Suprapubic skin (tissue), 3 donors: ENCODE data around the gene CCL28.

Experiments used
- POLR2A ChIP-seq, 2 donors: fragments of 450-650 bp; IDR thresholded peaks; one replicate each; pipeline ENCODE4 v1.6.1; 2017; ENCODE audit warnings: antibody characterized with exemption in 2 of 2, mild to moderate bottlenecking in 2 of 2, moderate library complexity in 2 of 2
- TF ChIP-seq, protein P1 (sequence below), 2 donors: fragments of 200-600 bp in 1 of 2; fragments of 450-650 bp in 1 of 2; sonication (generic) in 1 of 2; IDR thresholded peaks; one replicate each; pipeline ENCODE4 v1.5.1; 2016 to 2019; ENCODE audit warnings: antibody characterized with exemption in 2 of 2, mild to moderate bottlenecking in 1 of 2, moderate library complexity in 1 of 2

DNA sequence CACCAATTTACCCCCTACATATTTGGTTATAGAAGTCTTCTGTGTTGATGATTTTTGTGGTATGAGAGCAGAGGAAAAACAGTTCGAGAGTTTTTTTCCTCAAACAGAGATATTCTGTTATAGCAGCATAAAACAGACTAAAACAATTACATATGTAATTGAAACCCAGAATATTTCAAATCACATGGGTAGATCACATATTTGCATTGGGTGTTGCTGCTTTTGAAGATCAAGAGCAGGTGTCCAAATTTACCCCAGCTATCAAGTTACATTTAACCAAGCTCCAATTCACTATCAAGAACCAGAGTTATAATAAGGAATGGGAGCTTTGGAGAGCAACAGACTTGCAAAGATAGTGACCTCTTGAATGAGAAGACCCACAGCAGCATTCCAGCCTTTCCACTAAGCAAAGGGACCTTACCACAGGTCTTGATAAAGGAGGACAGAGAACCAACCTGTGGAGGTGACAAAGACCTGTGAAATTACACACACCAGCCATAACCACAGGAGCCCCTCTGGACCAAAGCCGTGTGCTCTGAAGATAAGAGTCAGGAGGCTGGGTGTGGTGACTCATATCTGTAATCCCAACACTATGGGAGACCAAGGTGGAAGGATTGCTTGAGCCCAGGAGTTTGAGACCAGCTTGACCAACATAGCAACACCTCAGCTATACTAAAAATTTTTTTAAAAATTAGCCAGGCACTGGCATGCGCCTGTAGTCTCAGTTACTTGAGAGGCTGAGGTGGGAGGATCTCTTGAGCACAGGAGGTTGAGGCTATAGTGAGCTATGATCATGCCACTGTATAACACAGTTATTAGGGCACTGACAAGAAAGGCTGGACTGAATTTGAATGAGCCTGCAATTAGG lies 4.0 kb upstream of the CCL28 start:
- TF ChIP-seq, protein P1, sequence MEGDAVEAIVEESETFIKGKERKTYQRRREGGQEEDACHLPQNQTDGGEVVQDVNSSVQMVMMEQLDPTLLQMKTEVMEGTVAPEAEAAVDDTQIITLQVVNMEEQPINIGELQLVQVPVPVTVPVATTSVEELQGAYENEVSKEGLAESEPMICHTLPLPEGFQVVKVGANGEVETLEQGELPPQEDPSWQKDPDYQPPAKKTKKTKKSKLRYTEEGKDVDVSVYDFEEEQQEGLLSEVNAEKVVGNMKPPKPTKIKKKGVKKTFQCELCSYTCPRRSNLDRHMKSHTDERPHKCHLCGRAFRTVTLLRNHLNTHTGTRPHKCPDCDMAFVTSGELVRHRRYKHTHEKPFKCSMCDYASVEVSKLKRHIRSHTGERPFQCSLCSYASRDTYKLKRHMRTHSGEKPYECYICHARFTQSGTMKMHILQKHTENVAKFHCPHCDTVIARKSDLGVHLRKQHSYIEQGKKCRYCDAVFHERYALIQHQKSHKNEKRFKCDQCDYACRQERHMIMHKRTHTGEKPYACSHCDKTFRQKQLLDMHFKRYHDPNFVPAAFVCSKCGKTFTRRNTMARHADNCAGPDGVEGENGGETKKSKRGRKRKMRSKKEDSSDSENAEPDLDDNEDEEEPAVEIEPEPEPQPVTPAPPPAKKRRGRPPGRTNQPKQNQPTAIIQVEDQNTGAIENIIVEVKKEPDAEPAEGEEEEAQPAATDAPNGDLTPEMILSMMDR (IDR thresholded peaks at IDR 0.05) = no peak
- no peak for TF ChIP-seq POLR2A (IDR thresholded peaks at IDR 0.05)
